ENCODE results near the gene PHF19.
A peak's percentile ranks its signal among the peaks of the same experiment; 100 is the strongest.

The PHF19 gene

GRCh38 chr9:120876842-120877240 is at the start of gene PHF19:
PHF19 (minus strand) TSS chr9:120877188; CDS start chr9:120874741, 2,447 bp downstream.
- DNase-seq, result no peak

GRCh38 chr9:120926397-120926928 is 49.5 kb upstream of the PHF19 start, which contains the start of gene TRAF1:
TRAF1 (minus strand) TSS chr9:120926796; CDS start chr9:120926075, 721 bp downstream.
- peak; percentile 54 for DNase-seq

- peak; percentile 87 for DNase-seq
These were observed 48.8 kb upstream of the PHF19 start for GRCh38 chr9:120925535-120926396.

GRCh38 chr9:120924698-120925534 is 47.9 kb upstream of the PHF19 start:
- DNase-seq, result peak; percentile 26

- no peak for DNase-seq
These were observed 46.8 kb upstream of the PHF19 start for GRCh38 chr9:120923620-120924328.

- no peak for DNase-seq
These were observed 45.6 kb upstream of the PHF19 start for GRCh38 chr9:120922404-120923195.

- no peak for DNase-seq
These were observed 44.7 kb upstream of the PHF19 start for GRCh38 chr9:120921661-120922181.

GRCh38 chr9:120920806-120921178 is 43.8 kb upstream of the PHF19 start:
- DNase-seq, result no peak

GRCh38 chr9:120919843-120920805 is 43.1 kb upstream of the PHF19 start:
- no peak for DNase-seq

GRCh38 chr9:120918931-120919842 is 42.2 kb upstream of the PHF19 start:
- no peak for DNase-seq

- DNase-seq, result no peak
These were observed 41.2 kb upstream of the PHF19 start for GRCh38 chr9:120917929-120918762.

- DNase-seq, result no peak
These were observed 40.2 kb upstream of the PHF19 start for GRCh38 chr9:120916991-120917880.

- DNase-seq, result no peak
These were observed 39.6 kb upstream of the PHF19 start for GRCh38 chr9:120916588-120916987.

GRCh38 chr9:120915854-120916470 is 39.0 kb upstream of the PHF19 start:
- peak; percentile 35 for DNase-seq

GRCh38 chr9:120914953-120915352 is 38.0 kb upstream of the PHF19 start:
- no peak for DNase-seq

- DNase-seq, result no peak
These were observed 37.4 kb upstream of the PHF19 start for GRCh38 chr9:120914396-120914795.
